ENCODE measurements around the gene TMEM54. TPM values are rescaled to one million over a fixed set of nuclear protein-coding genes. Genes with fewer than 3 reads are reported as not detected.
A peak's percentile ranks its signal among the peaks of the same experiment; 100 is the strongest.

TMEM54 gene
- total and polyA plus RNA-seq, 9 of the 15 experiments (the other 6 are each of a cell fraction or from before 2014, with no cell fraction given): 1.00 to 16.2 (median 8.2) TPM

- intact Hi-C loops (cut with micrococcal nuclease) (no loop called here), in situ Hi-C loops (cut with MboI) (loop anchor here (25.0 kb wide), 1 partner anchor 725 kb away; no protein-coding TSS in a partner anchor)
- ChIA-PET CTCF (ENCODE audit: low intra/inter-chr PET ratio) (interaction anchor here (1.1 to 1.2 kb wide), 2 partner anchors 11 to 487 kb away, joined by 3 to 4 read pairs; no protein-coding TSS in a partner anchor), POLR2A (no interaction called here)
- Histone ChIP-seq H3K4me3 (no peak overlapping the region), H3K36me3 (ENCODE audit: control insufficient read depth, insufficient read depth, low read length) (no peaks in the 10 kb centered on the region), H3K9me1 (ENCODE audit: control insufficient read depth, insufficient read depth, low read length) (no peaks in the 10 kb centered on the region), H3K79me2 (ENCODE audit: control insufficient read depth, insufficient read depth, low read length) (no peaks in the 10 kb centered on the region), H3K27me3 (ENCODE audit: control insufficient read depth in 2 of 2, insufficient read depth in 2 of 2, low read length in 2 of 2) (peaks cover 10 to 60% of the 10 kb centered on the region in 2 experiments; a peak in 4 of 5 replicates), H3K4me2 (ENCODE audit: insufficient read depth, low read length) (no peak overlapping the region), H3K4me1 (replicated peaks in 1 of 2; ENCODE audit: control insufficient read depth in 2 of 2, insufficient read depth in 2 of 2, low read length in 2 of 2) (peaks cover 4 to 26% of the 10 kb centered on the region in 2 experiments; a peak in 4 of 5 replicates), H3K9ac (ENCODE audit: insufficient read depth in 1 of 2, low read depth in 2 of 2, low read length in 2 of 2) (no peak overlapping the region), H3K9me3 (replicated peaks; ENCODE audit: control insufficient read depth, insufficient read depth, low read depth, low read length) (no peaks in the 10 kb centered on the region), H2AFZ (ENCODE audit: low read depth, low read length) (no peak overlapping the region), H4K20me1 (replicated peaks; ENCODE audit: control insufficient read depth, insufficient read depth, low read length) (peaks cover 37% of the 10 kb centered on the region), H3K27ac (ENCODE audit: extremely low read depth, low read depth, low read length) (no peak overlapping the region)
- DNase-seq (ENCODE audit: extremely low read depth in 1 of 4, low spot score in 3 of 4) (no peak), FAIRE-seq (no peak), ATAC-seq (no peak)
- WGBS (ENCODE audit: insufficient coverage, low coverage, missing lambda C conversion rate): under 1% methylated on average over 12 of the region's 12 CpGs
- TF ChIP-seq MAX (CRISPR knock-in tag; IDR thresholded peaks at IDR 0.05) (0 out of 2 replicates have a peak, but pooled peaks have one; percentile 21), TCF7 (IDR thresholded peaks at IDR 0.05; ENCODE audit: borderline replicate concordance) (no peak)
- no TSS peak for BruUV-seq (replicated peaks)
Observed at GRCh38 chr1:32887623-32888022, 13.6 kb downstream of the TMEM54 start.

- H3K9me3 ChIP-seq (replicated peaks; ENCODE audit: control insufficient read depth, insufficient read depth, low read depth, low read length): no peaks in the 10 kb centered on the region
- H3K79me2 ChIP-seq (ENCODE audit: control insufficient read depth, insufficient read depth, low read length): no peaks in the 10 kb centered on the region
- H3K36me3 ChIP-seq (ENCODE audit: control insufficient read depth, insufficient read depth, low read length): no peaks in the 10 kb centered on the region
- ATAC-seq (no peak; the same call in 2 of the 3 replicates), FAIRE-seq (no peak), DNase-seq (ENCODE audit: extremely low read depth in 1 of 4, low spot score in 3 of 4) (no peak)
- H3K4me1 ChIP-seq (replicated peaks in 1 of 2; ENCODE audit: control insufficient read depth in 2 of 2, insufficient read depth in 2 of 2, low read length in 2 of 2): peaks cover 0 to 25% of the 10 kb centered on the region in 2 experiments; a peak in 3 of 5 replicates
- in situ Hi-C loops (cut with MboI): loop anchor here (25.0 kb wide), 1 partner anchor 725 kb away; no protein-coding TSS in a partner anchor
- WGBS (ENCODE audit: insufficient coverage, low coverage, missing lambda C conversion rate): 23% methylated on average over 17 of the region's 19 CpGs
- peaks cover 36% of the 10 kb centered on the region for H4K20me1 ChIP-seq (replicated peaks; ENCODE audit: control insufficient read depth, insufficient read depth, low read length)
- ChIA-PET CTCF (ENCODE audit: low intra/inter-chr PET ratio) (interaction anchor here (1.1 to 1.2 kb wide), 3 partner anchors 10 to 486 kb away, joined by 3 to 4 read pairs (median 3); no protein-coding TSS in a partner anchor), POLR2A (interaction anchor here (1.2 kb wide), 1 partner anchor 10 kb away, joined by 3 read pairs; no protein-coding TSS in a partner anchor)
- BruUV-seq (replicated peaks): no TSS peak
- no peak overlapping the region for H3K9ac ChIP-seq (ENCODE audit: insufficient read depth in 1 of 2, low read depth in 2 of 2, low read length in 2 of 2)
- H3K27me3 ChIP-seq (ENCODE audit: control insufficient read depth in 2 of 2, insufficient read depth in 2 of 2, low read length in 2 of 2): peaks cover 9 to 57% of the 10 kb centered on the region in 2 experiments; a peak in 4 of 5 replicates
- no peak overlapping the region for H2AFZ ChIP-seq (ENCODE audit: low read depth, low read length)
- H3K9me1 ChIP-seq (ENCODE audit: control insufficient read depth, insufficient read depth, low read length): no peaks in the 10 kb centered on the region
- no peak overlapping the region for H3K4me3 ChIP-seq
- no peak overlapping the region for H3K4me2 ChIP-seq (ENCODE audit: insufficient read depth, low read length)
- no peak overlapping the region; the same call in 2 of the 3 replicates for H3K27ac ChIP-seq (ENCODE audit: extremely low read depth, low read depth, low read length)
- intact Hi-C loops (cut with micrococcal nuclease): no loop called here
- TF ChIP-seq MLX (CRISPR knock-in tag; conservative IDR thresholded peaks at IDR 0.05): 0 out of 4 replicates have a peak, but pooled peaks of 1 of the 2 experiments have one; percentile 11
- no peak for TF ChIP-seq ZBTB2 (IDR thresholded peaks at IDR 0.05)
- TF ChIP-seq KHSRP (IDR thresholded peaks at IDR 0.05): no peak
- no peak for TF ChIP-seq ETS2 (tag; IDR thresholded peaks at IDR 0.05; ENCODE audit: borderline replicate concordance, poor library complexity, severe bottlenecking)
- TF ChIP-seq ID3 (CRISPR knock-in tag; IDR thresholded peaks at IDR 0.05): no peak
- TF ChIP-seq ID3 (tag; IDR thresholded peaks at IDR 0.05): peak; percentile 58; the same call in 1 of the 2 replicates
- no peak for TF ChIP-seq NR4A1 (CRISPR knock-in tag; IDR thresholded peaks at IDR 0.05)
- 0 out of 2 replicates have a peak, but pooled peaks have one; percentile 3 for TF ChIP-seq NR4A1 (tag; IDR thresholded peaks at IDR 0.05)
Observed at GRCh38 chr1:32886828-32887414, 14.3 kb downstream of the TMEM54 start.

Data from K562 (cell line).